Lung (tissue), 12 donors: ENCODE data around the gene TBC1D10B. TPM values are rescaled to one million over a fixed set of nuclear protein-coding genes. Genes with fewer than 3 reads are reported as not detected.
A peak's percentile ranks its signal among the peaks of the same experiment; 100 is the strongest.

Experiments used
- ATAC-seq: fragments of 200-7000 bp; cut with Tn5 transposase; one replicate; pipeline ENCODE4 v1.9.1; 2020; ENCODE audit warnings: moderate number of reproducible peaks; ENCODE audit not compliant: insufficient read depth, low FRiP score
- DNase-seq, 3 donors: peaks; one replicate each; pipeline ENCODE4 v3.0.0-alpha.2; 2013 to 2017
- H3K27ac ChIP-seq, 2 donors: one replicate each; pipeline ENCODE4 v1.5.1; 2013; ENCODE audit warnings: mild to moderate bottlenecking in 2 of 2, moderate library complexity in 2 of 2, control low read depth in 1 of 2, inconsistent platforms in 1 of 2, low read depth in 1 of 2, low read length in 1 of 2
- H3K27me3 ChIP-seq, 3 donors: one replicate each; pipeline ENCODE4 v1.5.1; 2013; ENCODE audit warnings: low read length in 2 of 3; ENCODE audit not compliant: control insufficient read depth in 3 of 3, insufficient read depth in 3 of 3
- H3K36me3 ChIP-seq, 4 donors: one replicate each; pipeline ENCODE4 v1.5.1; 2013; ENCODE audit warnings: low read length in 4 of 4, mild to moderate bottlenecking in 1 of 4, moderate library complexity in 1 of 4; ENCODE audit not compliant: control insufficient read depth in 4 of 4, insufficient read depth in 4 of 4
- H3K4me1 ChIP-seq, 5 donors: one replicate each; pipeline ENCODE4 v1.5.1; 2013; ENCODE audit warnings: low read length in 5 of 5, mild to moderate bottlenecking in 2 of 5, moderate library complexity in 1 of 5; ENCODE audit not compliant: control insufficient read depth in 5 of 5, insufficient read depth in 5 of 5
- H3K4me3 ChIP-seq: one replicate; pipeline ENCODE4 v1.5.1; 2013; ENCODE audit warnings: mild to moderate bottlenecking, control low read depth, moderate library complexity
- H3K9ac ChIP-seq, 2 donors: one replicate each; pipeline ENCODE4 v1.5.1; 2013; ENCODE audit warnings: low read length in 2 of 2, control low read depth in 1 of 2; ENCODE audit not compliant: insufficient read depth in 1 of 2
- H3K9me3 ChIP-seq, 4 donors: one replicate each; pipeline ENCODE4 v1.5.1; 2013; ENCODE audit warnings: low read length in 3 of 4, mild to moderate bottlenecking in 1 of 4, moderate library complexity in 1 of 4; ENCODE audit not compliant: control insufficient read depth in 4 of 4, insufficient read depth in 3 of 4
- WGBS, 2 donors: extraction: QIAGEN DNeasy Blood & Tissue Kit; methylation state at CpG; one replicate each; pipeline ENCODE4 v1.1.7; 2013; 5-methylcytosine and 5-hydroxymethylcytosine counted together
- polyA plus RNA-seq, 2 donors: library from polyadenylated mRNA; stranded (reverse); fragments of 200-250 nt; gene quantifications; one replicate each; pipeline ENCODE4 v1.2.1, GENCODE V29; 2013
- total RNA-seq, 2 donors: library from RNA; depleted of rRNA in 1 of 2; stranded (reverse); fragments of >200 nt in 1 of 2; gene quantifications; one replicate each; pipeline ENCODE4 v1.2.1, GENCODE V29; 2014 to 2021
- TF ChIP-seq, protein P1 (sequence below): IDR thresholded peaks from 2 replicates; pipeline ENCODE4 v1.5.1; 2012; ENCODE audit warnings: mild to moderate bottlenecking; ENCODE audit errors: control extremely low read depth, extremely low read depth
- donor health status: control.
- donor health status: control.
- donor health status: Bipolar disorder and iron deficiency.
- donor health status: healthy.
- donor health status: DM: yes; HTN: yes; CAD: no.

The TBC1D10B gene
- total and polyA plus RNA-seq, 4 donors, result 26.9 to 43.6 (median 29.8) TPM

DNA sequence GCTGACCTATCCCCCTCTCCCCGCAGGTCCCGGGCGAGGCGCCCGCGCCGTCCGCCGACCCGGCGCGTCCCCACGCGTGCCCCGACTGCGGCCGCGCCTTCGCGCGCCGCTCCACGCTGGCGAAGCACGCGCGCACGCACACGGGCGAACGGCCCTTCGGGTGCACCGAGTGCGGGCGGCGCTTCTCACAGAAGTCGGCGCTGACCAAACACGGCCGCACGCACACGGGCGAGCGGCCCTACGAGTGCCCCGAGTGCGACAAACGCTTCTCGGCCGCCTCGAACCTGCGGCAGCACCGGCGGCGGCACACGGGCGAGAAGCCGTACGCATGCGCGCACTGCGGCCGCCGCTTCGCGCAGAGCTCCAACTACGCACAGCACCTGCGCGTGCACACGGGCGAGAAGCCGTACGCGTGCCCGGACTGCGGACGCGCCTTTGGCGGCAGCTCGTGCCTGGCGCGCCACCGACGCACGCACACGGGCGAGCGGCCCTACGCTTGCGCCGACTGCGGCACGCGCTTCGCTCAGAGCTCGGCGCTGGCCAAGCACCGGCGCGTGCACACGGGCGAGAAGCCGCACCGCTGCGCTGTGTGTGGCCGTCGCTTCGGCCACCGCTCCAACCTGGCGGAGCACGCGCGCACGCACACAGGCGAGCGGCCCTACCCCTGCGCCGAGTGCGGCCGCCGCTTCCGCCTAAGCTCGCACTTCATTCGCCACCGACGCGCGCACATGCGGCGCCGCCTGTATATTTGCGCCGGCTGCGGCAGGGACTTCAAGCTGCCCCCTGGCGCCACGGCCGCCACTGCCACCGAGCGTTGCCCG is 47.4 kb upstream of the TBC1D10B start:
- H3K27me3 ChIP-seq, result no peaks in the 10 kb centered on the region
- peaks cover 0 to 12% (median 3%) of the 10 kb centered on the region in 4 donors for H3K36me3 ChIP-seq
- no peaks in the 10 kb centered on the region for H3K9me3 ChIP-seq
- peak; percentile 96 for ATAC-seq
- H3K27ac ChIP-seq, result peak overlapping the region; percentile 39 to 91
- TF ChIP-seq, protein P1, sequence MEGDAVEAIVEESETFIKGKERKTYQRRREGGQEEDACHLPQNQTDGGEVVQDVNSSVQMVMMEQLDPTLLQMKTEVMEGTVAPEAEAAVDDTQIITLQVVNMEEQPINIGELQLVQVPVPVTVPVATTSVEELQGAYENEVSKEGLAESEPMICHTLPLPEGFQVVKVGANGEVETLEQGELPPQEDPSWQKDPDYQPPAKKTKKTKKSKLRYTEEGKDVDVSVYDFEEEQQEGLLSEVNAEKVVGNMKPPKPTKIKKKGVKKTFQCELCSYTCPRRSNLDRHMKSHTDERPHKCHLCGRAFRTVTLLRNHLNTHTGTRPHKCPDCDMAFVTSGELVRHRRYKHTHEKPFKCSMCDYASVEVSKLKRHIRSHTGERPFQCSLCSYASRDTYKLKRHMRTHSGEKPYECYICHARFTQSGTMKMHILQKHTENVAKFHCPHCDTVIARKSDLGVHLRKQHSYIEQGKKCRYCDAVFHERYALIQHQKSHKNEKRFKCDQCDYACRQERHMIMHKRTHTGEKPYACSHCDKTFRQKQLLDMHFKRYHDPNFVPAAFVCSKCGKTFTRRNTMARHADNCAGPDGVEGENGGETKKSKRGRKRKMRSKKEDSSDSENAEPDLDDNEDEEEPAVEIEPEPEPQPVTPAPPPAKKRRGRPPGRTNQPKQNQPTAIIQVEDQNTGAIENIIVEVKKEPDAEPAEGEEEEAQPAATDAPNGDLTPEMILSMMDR, result no peak
- no peak overlapping the region for H3K9ac ChIP-seq
- peak overlapping the region; percentile 50 for H3K4me3 ChIP-seq
- 1% methylated on average over 126 to 140 of the region's 140 CpGs for WGBS, 2 donors
- peaks cover 0 to 10% (median 0%) of the 10 kb centered on the region in 5 donors for H3K4me1 ChIP-seq
- peak; percentile 89 to 97 (median 90) for DNase-seq

DNA sequence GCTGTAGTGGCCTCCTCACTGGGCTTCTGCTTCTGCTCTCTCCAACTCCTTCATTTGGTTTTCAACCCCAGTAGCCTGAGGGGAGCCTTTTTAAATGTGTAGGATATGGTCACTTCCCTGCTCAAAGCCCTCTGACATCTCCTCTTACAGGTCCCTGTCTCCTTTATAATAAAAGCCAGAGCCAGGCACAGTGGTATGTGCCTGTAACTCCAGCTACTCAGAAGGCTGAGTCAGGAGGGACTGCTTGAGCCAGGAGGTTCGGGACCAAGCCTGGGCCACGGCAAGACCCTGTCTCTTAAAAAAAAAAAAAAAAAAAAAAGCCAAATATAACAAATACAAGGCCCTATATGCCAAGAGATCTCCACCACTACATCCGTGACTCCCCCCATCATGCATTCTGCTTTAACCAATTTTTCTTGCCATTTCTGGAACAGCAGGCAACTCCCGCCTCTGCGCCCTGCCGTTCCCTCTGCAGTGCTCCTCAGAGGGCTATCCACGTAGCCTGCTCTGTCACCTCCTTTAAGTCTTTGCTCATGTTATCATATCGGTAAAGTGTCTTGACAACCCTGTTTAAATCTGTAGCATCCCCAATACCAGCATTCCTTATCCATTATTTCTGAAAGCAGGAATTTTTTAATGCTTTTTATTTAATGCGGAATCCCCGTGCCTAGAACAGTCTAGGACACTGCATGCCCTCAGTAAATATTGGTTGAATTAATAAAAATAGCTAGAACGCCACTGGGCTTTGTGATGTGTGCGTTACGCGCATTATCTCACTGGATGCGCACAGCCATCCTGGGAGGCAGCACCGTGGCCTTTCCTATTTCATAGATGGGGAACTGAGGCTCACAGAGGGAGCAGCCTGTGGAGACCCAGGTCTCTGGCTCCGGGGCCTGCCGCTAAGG is 46.6 kb upstream of the TBC1D10B start:
- H3K9me3 ChIP-seq, result no peaks in the 10 kb centered on the region
- peaks cover 0 to 10% (median 0%) of the 10 kb centered on the region in 5 donors for H3K4me1 ChIP-seq
- H3K27ac ChIP-seq, result peak overlapping the region; percentile 39 to 91
- 62 to 63% methylated on average over 18 of the region's 18 CpGs for WGBS, 2 donors
- peak overlapping the region; percentile 50 for H3K4me3 ChIP-seq
- ATAC-seq (no peak), DNase-seq (no peak)
- TF ChIP-seq, protein P1, result no peak
- H3K9ac ChIP-seq, result no peak overlapping the region
- no peaks in the 10 kb centered on the region for H3K27me3 ChIP-seq
- H3K36me3 ChIP-seq, result peaks cover 0 to 10% (median under 1%) of the 10 kb centered on the region in 4 donors

GRCh38 chr16:30416047-30416603 is 45.8 kb upstream of the TBC1D10B start:
- Histone ChIP-seq H3K36me3 (peaks cover 3 to 14% (median 5%) of the 10 kb centered on the region in 4 donors), H3K4me1 (peaks cover 0 to 10% (median 0%) of the 10 kb centered on the region in 5 donors), H3K27me3 (no peaks in the 10 kb centered on the region), H3K9ac (no peak overlapping the region), H3K9me3 (no peaks in the 10 kb centered on the region), H3K27ac (no peak overlapping the region), H3K4me3 (no peak overlapping the region)
- no peak for DNase-seq
- ATAC-seq, result no peak
- TF ChIP-seq, protein P1, result no peak
- 96 to 99% methylated on average over 4 of the region's 4 CpGs for WGBS, 2 donors
